HCT116 (cell line): ENCODE data around the gene SESN1. TPM values are rescaled to one million over a fixed set of nuclear protein-coding genes. Genes with fewer than 3 reads are reported as not detected.

Experiments used
- ATAC-seq: fragments of 200-7000 bp; cut with Tn5 transposase; 2 replicates; pipeline ENCODE4 v1.9.1; 2020; ENCODE audit warnings: mild to moderate bottlenecking, moderate library complexity
- BruUV-seq: library from RNA; stranded (reverse); fragments of 400-500 nt; replicated peaks from 2 replicates; lab custom pipeline; 2021; lab: Mats Ljungman, UMichigan
- CTCF ChIA-PET: fragments of 300-600 bp; sonication (Branson Sonifier 250); formaldehyde crosslinking; loops from one replicate; lab custom pipeline; 2021; ENCODE audit warnings: antibody characterized with exemption; lab: Charles Lee
- POLR2A ChIA-PET: fragments of 300-600, 350-600 bp; sonication (Branson Sonifier 250); formaldehyde crosslinking; loops from one replicate; lab custom pipeline; 2021; ENCODE audit warnings: antibody characterized with exemption; lab: Charles Lee
- RAD21 ChIA-PET, 2 experiments: fragments of 300-600 bp; sonication (Branson Sonifier 250); formaldehyde crosslinking; loops; one replicate each; lab custom pipeline; 2023; ENCODE audit warnings: low total read pairs in 2 of 2; ENCODE audit not compliant: uncharacterized antibody in 2 of 2, unreplicated experiment in 2 of 2, low non-redundant PET in 1 of 2; lab: Charles Lee
- DNase-seq: peaks from one replicate; pipeline ENCODE4 v3.0.0-alpha.2; 2010; ENCODE audit warnings: low read depth, low spot score
- H2AFZ ChIP-seq: fragments of 200-600 bp; shearing (Covaris generic), sonication (generic); 2 replicates; pipeline ENCODE4 v1.6.1; 2017; ENCODE audit warnings: low read depth, mixed run types, mixed read lengths, antibody characterized with exemption, low read length; ENCODE audit not compliant: poor library complexity, severe bottlenecking
- H3K27ac ChIP-seq: 2 replicates; pipeline ENCODE4 v1.5.1; 2012; ENCODE audit warnings: low read depth, low read length
- H3K27me3 ChIP-seq: fragments of 200-600 bp; sonication (generic); 2 replicates; pipeline ENCODE4 v1.6.1; 2016; ENCODE audit warnings: mixed run types, low read length, mixed read lengths; ENCODE audit not compliant: insufficient read depth
- H3K36me3 ChIP-seq, 2 experiments: fragments of 200-500 bp in 1 of 2; fragments of 200-600 bp in 1 of 2; sonication (Bioruptor generic) in 1 of 2; sonication (generic) in 1 of 2; 2 replicates each; pipeline versions ENCODE4 v1.5.1 to v1.6.1; 2014 to 2016; ENCODE audit warnings: low read length in 2 of 2, inconsistent platforms in 1 of 2, mixed read lengths in 1 of 2, mixed run types in 1 of 2; ENCODE audit not compliant: insufficient read depth in 2 of 2, control insufficient read depth in 1 of 2
- H3K4me1 ChIP-seq, 2 experiments: fragments of 200-600 bp in 1 of 2; sonication (generic) in 1 of 2; 2 replicates each; pipeline versions ENCODE4 v1.5.1 to v1.6.1; 2012 to 2017; ENCODE audit warnings: low read length in 2 of 2, inconsistent platforms in 1 of 2, mild to moderate bottlenecking in 1 of 2, mixed read lengths in 1 of 2, mixed run types in 1 of 2, moderate library complexity in 1 of 2; ENCODE audit not compliant: insufficient read depth in 2 of 2, control insufficient read depth in 1 of 2
- H3K4me2 ChIP-seq: fragments of 200-600 bp; sonication (generic); 2 replicates; pipeline ENCODE4 v1.6.1; 2017; ENCODE audit warnings: mixed run types, low read length, mixed read lengths
- H3K4me3 ChIP-seq, 2 experiments: fragments of 200-600 bp in 1 of 2; sonication (generic) in 1 of 2; replicated peaks in 1 of 2; 2 replicates each; pipeline ENCODE4 v1.5.1; 2011 to 2016; ENCODE audit warnings: low read length in 2 of 2, control low read depth in 1 of 2, low read depth in 1 of 2, mild to moderate bottlenecking in 1 of 2, mixed read lengths in 1 of 2, mixed run types in 1 of 2
- H3K79me2 ChIP-seq: fragments of 200-600 bp; sonication (generic); 2 replicates; pipeline ENCODE4 v1.6.1; 2017; ENCODE audit warnings: mild to moderate bottlenecking, mixed run types, low read length, moderate library complexity, mixed read lengths; ENCODE audit not compliant: insufficient read depth
- H3K9ac ChIP-seq: fragments of 200-600 bp; sonication (generic); 2 replicates; pipeline ENCODE4 v1.6.1; 2016; ENCODE audit warnings: low read length, mixed read lengths
- H3K9me2 ChIP-seq: fragments of 200-600 bp; sonication (generic), shearing (Covaris generic); 2 replicates; pipeline ENCODE4 v1.6.1; 2017; ENCODE audit warnings: mixed run types, mild to moderate bottlenecking, moderate library complexity; ENCODE audit not compliant: insufficient read depth
- H3K9me3 ChIP-seq, 2 experiments: fragments of 200-500 bp in 1 of 2; fragments of 200-600 bp in 1 of 2; sonication (Bioruptor generic) in 1 of 2; sonication (generic) in 1 of 2; 2 replicates each; pipeline ENCODE4 v1.6.1; 2014 to 2017; ENCODE audit warnings: low read length in 2 of 2, mixed read lengths in 2 of 2, inconsistent platforms in 1 of 2, low read depth in 1 of 2, mild to moderate bottlenecking in 1 of 2, mixed run types in 1 of 2, moderate library complexity in 1 of 2; ENCODE audit not compliant: control insufficient read depth in 1 of 2, insufficient read depth in 1 of 2
- H4K20me1 ChIP-seq: fragments of 200-600 bp; sonication (generic), shearing (Covaris generic); 2 replicates; pipeline ENCODE4 v1.6.1; 2017; ENCODE audit warnings: mixed run types, mild to moderate bottlenecking, moderate library complexity; ENCODE audit not compliant: insufficient read depth
- CEBPB ChIP-seq: IDR thresholded peaks from 2 replicates; pipeline ENCODE4 v1.6.1; 2012; ENCODE audit warnings: low read depth
- EGR1 ChIP-seq: IDR thresholded peaks from 2 replicates; pipeline ENCODE4 v1.6.1; 2012; ENCODE audit warnings: low read depth
- ELF1 ChIP-seq: IDR thresholded peaks from 2 replicates; pipeline ENCODE4 v1.6.1; 2012; ENCODE audit warnings: low read depth, borderline replicate concordance
- EZH2phosphoT487 ChIP-seq: fragments of 200-600 bp; IDR thresholded peaks from 2 replicates; pipeline ENCODE4 v1.6.1; 2018; ENCODE audit warnings: antibody characterized with exemption, borderline replicate concordance
- POLR2AphosphoS5 ChIP-seq: IDR thresholded peaks from 2 replicates; pipeline ENCODE4 v1.6.1; 2011; ENCODE audit warnings: mild to moderate bottlenecking, low read depth, low read length, moderate library complexity
- RAD21 ChIP-seq: IDR thresholded peaks from 2 replicates; pipeline ENCODE4 v1.6.1; 2012; ENCODE audit warnings: low read depth, mild to moderate bottlenecking
- SIN3A ChIP-seq: IDR thresholded peaks from 2 replicates; pipeline ENCODE4 v1.6.1; 2012; ENCODE audit warnings: low read depth
- SP1 ChIP-seq: IDR thresholded peaks from 2 replicates; pipeline ENCODE4 v1.6.1; 2012; ENCODE audit warnings: low read depth
- SRF ChIP-seq: IDR thresholded peaks from 2 replicates; pipeline ENCODE4 v1.6.1; 2012; ENCODE audit warnings: low read depth
- TCF7L2 ChIP-seq: IDR thresholded peaks from 2 replicates; pipeline ENCODE4 v1.7.0; 2011; ENCODE audit warnings: borderline replicate concordance, inconsistent platforms; ENCODE audit not compliant: insufficient read depth, insufficient read length; ENCODE audit errors: extremely low read depth
- ZFX ChIP-seq: fragments of 450-650 bp; IDR thresholded peaks from 2 replicates; pipeline ENCODE4 v1.6.1; 2017
- intact Hi-C: fragments of 100-400 bp; cut with micrococcal nuclease; formaldehyde crosslinking; loops from 2 replicates; pipeline ENCODE4 v1.10.0; 2022
- total RNA-seq: library from RNA; stranded (reverse); gene quantifications from one replicate; pipeline ENCODE4 v1.2.1, GENCODE V29; 2021; ENCODE audit not compliant: unreplicated experiment
- TF ChIP-seq, protein P1 (sequence below): IDR thresholded peaks from 2 replicates; pipeline ENCODE4 v1.6.1; 2012
- TF ChIP-seq, protein P2 (sequence below): IDR thresholded peaks from 2 replicates; pipeline ENCODE4 v1.6.1; 2011; ENCODE audit warnings: mild to moderate bottlenecking, low read length, moderate library complexity; ENCODE audit not compliant: insufficient replicate concordance; ENCODE audit errors: extremely low read depth

SESN1 gene
- total RNA-seq, 1 experiment from 2014 or later, result 9.3 TPM

DNA sequence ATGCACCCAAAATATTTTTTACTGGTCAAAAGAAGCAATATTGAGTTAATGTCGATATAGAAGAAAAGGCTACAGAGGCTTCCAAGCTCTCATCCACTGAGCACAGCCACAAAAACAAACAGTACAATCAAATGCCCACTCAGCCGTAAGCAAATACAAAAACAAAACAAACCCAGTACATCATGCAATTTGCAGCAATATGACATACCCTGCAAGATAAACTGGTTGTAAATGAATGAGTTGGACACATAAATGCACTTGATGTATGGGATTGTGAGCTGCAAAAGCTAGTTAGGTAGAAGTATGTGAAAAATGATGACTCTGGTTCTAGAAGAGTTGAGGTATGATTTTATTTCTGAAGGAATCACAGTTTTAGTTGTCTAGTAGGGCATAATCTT lies 83.9 kb downstream of the SESN1 start:
- H4K20me1 ChIP-seq, result no peaks in the 10 kb centered on the region
- peaks cover 13% of the 10 kb centered on the region; the same call in 1 of the 2 replicates for H3K79me2 ChIP-seq
- no TSS peak for BruUV-seq
- RAD21 ChIA-PET, result no interaction called here
- no peaks in the 10 kb centered on the region for H3K9me3 ChIP-seq
- no peak for ATAC-seq
- H3K4me1 ChIP-seq, result peaks cover 8 to 17% of the 10 kb centered on the region in 2 experiments
- no peaks in the 10 kb centered on the region for H3K27me3 ChIP-seq
- H3K9me2 ChIP-seq, result no peaks in the 10 kb centered on the region
- intact Hi-C loops, result no loop called here
- CTCF ChIA-PET, result no interaction called here
- DNase-seq, result no peak
- POLR2A ChIA-PET, result no interaction called here
- no peaks in the 10 kb centered on the region for H3K36me3 ChIP-seq
- H3K27ac ChIP-seq, result no peak overlapping the region
- H3K4me3 ChIP-seq, result no peak overlapping the region
- H2AFZ ChIP-seq, result no peak overlapping the region
- H3K9ac ChIP-seq, result no peak overlapping the region
- H3K4me2 ChIP-seq, result no peak overlapping the region
- no peak for TF ChIP-seq SP1
- no peak for TF ChIP-seq ELF1
- TF ChIP-seq EGR1, result no peak
- TF ChIP-seq SIN3A, result no peak
- no peak for TF ChIP-seq EZH2phosphoT487
- no peak for TF ChIP-seq POLR2AphosphoS5

DNA sequence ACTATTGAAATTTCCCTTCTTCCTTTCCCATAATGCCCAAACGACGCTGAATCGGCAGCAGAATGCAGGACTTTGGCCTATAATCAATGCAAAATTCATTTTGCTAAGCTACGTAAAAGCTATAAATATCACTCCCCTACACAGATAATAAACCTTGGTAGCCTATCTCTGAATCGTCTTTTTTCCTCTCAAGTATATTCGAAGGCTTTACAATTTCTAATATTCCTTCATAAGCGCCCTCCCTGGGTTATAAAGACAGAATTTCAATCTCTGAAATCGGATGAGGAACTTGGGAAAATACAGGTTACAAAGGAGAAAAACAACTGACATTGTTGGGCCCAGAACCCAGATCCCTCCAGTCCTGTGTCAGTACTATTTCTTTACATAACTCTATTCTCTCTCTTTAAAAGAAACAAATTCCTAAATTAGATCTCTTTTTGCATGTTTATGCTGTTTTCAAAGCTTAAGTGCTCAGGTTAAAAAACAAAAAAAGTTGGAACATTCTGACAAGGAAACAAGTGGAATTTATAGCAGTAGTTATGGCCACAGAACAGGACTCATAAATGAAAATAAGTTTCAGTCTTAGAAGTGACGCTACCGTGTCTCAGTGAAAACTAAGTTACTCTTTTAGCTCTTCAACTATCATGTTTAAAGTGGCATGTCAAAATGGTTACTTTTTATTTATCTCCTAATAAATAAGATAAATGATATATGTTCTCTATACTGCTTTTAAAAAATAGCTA lies 84.5 kb downstream of the SESN1 start:
- Histone ChIP-seq H3K27ac (peak overlapping the region; percentile 36), H3K36me3 (no peaks in the 10 kb centered on the region), H3K4me3 (peak overlapping the region; percentile 50 to 82), H3K9me3 (no peaks in the 10 kb centered on the region), H3K4me2 (peak overlapping the region; percentile 79), H2AFZ (no peak overlapping the region), H4K20me1 (no peaks in the 10 kb centered on the region), H3K79me2 (peaks cover 13% of the 10 kb centered on the region; the same call in 1 of the 2 replicates), H3K9ac (peak overlapping the region; percentile 75), H3K9me2 (no peaks in the 10 kb centered on the region), H3K4me1 (peaks cover 8 to 17% of the 10 kb centered on the region in 2 experiments), H3K27me3 (no peaks in the 10 kb centered on the region)
- POLR2A ChIA-PET, result no interaction called here
- intact Hi-C loops, result no loop called here
- ATAC-seq (no peak), DNase-seq (no peak)
- BruUV-seq, result TSS peak; percentile 84
- CTCF ChIA-PET, result no interaction called here
- TF ChIP-seq SP1 (no peak), TCF7L2 (no peak), SRF (no peak), EGR1 (no peak), RAD21 (no peak), CEBPB (no peak), ZFX (no peak)
- TF ChIP-seq, protein P1, sequence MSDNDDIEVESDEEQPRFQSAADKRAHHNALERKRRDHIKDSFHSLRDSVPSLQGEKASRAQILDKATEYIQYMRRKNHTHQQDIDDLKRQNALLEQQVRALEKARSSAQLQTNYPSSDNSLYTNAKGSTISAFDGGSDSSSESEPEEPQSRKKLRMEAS, result no peak
- TF ChIP-seq, protein P2, sequence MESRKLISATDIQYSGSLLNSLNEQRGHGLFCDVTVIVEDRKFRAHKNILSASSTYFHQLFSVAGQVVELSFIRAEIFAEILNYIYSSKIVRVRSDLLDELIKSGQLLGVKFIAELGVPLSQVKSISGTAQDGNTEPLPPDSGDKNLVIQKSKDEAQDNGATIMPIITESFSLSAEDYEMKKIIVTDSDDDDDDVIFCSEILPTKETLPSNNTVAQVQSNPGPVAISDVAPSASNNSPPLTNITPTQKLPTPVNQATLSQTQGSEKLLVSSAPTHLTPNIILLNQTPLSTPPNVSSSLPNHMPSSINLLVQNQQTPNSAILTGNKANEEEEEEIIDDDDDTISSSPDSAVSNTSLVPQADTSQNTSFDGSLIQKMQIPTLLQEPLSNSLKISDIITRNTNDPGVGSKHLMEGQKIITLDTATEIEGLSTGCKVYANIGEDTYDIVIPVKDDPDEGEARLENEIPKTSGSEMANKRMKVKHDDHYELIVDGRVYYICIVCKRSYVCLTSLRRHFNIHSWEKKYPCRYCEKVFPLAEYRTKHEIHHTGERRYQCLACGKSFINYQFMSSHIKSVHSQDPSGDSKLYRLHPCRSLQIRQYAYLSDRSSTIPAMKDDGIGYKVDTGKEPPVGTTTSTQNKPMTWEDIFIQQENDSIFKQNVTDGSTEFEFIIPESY, result no peak
- RAD21 ChIA-PET, result no interaction called here
